ENCODE measurements around the gene PCGF3.

DNA sequence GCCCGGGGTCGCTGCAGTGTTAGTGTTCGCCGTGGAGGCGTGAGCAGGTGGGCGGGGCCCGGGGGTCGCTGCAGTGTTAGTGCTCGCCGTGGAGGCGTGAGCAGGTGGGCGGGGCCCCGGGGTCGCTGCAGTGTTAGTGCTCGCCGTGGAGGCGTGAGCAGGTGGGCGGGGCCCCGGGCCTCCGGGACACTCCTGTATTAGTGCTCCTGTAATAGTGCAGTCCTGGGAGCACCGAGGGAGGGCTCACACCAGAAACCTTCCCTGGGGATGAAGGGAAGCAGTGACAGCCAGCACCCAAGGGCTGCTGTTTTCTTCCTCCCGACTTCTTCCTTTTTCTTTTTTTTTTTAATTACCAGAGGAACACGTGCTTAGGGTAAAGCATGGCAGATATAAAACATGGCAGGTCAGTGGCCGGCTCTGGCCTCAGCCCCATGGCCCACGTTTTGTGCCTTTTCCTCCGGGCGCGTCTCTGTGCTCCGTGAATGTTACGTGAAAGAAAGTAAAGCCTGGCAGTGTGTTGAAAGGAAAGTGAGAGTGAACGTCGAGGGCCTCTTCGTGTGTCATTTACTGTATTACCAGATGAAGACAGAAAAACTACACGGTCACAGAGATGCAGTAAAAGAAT, 42.0 kb downstream of the PCGF3 start:
- no peak for TF ChIP-seq POLR2A (IDR thresholded peaks at IDR 0.05)
- TF ChIP-seq CTCF (IDR thresholded peaks at IDR 0.05), result no peak
- TF ChIP-seq POLR2AphosphoS5 (IDR thresholded peaks at IDR 0.05), result no peak

Measured in prostate gland (tissue), 2 donors.